Hepatocyte (in vitro differentiated cells): ENCODE data around the gene LMCD1.

Experiments used
- EZH2phosphoT487 ChIP-seq: fragments of 200-600 bp; sonication (generic); IDR thresholded peaks from one replicate; pipeline ENCODE4 v1.6.1; 2018; ENCODE audit warnings: antibody characterized with exemption, mild to moderate bottlenecking, low read depth, moderate library complexity; ENCODE audit not compliant: unreplicated experiment, severe bottlenecking
- TF ChIP-seq, protein P1 (sequence below): fragments of 200-600 bp; sonication (generic); IDR thresholded peaks from 2 replicates; pipeline ENCODE4 v1.5.1; 2016; ENCODE audit warnings: antibody characterized with exemption, mild to moderate bottlenecking; ENCODE audit not compliant: poor library complexity

DNA sequence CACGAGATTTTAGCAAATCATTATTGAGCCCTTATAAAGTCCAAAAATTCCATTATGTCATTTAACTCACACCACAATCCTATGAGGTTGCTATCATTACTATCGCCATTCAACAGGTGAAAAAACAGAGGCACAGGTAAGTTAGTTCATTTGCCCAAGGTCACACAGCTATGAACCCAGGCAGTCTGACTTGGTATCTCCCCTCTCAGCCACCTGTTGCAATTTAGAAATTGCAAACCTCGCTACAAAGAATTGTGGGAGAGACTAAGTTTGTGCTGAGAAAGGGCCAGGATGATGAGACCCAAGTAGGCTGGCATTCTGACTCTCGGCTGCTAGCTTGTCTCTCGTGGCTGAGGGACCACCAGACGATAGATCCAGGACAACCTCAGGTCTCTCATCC lies 57.7 kb downstream of the LMCD1 start:
- TF ChIP-seq, protein P1, sequence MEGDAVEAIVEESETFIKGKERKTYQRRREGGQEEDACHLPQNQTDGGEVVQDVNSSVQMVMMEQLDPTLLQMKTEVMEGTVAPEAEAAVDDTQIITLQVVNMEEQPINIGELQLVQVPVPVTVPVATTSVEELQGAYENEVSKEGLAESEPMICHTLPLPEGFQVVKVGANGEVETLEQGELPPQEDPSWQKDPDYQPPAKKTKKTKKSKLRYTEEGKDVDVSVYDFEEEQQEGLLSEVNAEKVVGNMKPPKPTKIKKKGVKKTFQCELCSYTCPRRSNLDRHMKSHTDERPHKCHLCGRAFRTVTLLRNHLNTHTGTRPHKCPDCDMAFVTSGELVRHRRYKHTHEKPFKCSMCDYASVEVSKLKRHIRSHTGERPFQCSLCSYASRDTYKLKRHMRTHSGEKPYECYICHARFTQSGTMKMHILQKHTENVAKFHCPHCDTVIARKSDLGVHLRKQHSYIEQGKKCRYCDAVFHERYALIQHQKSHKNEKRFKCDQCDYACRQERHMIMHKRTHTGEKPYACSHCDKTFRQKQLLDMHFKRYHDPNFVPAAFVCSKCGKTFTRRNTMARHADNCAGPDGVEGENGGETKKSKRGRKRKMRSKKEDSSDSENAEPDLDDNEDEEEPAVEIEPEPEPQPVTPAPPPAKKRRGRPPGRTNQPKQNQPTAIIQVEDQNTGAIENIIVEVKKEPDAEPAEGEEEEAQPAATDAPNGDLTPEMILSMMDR = no peak
- no peak for TF ChIP-seq EZH2phosphoT487
